Testis (tissue), 3 donors: ENCODE results near the gene LAPTM4A. TPM values are rescaled to one million over a fixed set of nuclear protein-coding genes. Genes with fewer than 3 reads are reported as not detected.

Experiments
- DNase-seq: peaks from one replicate; pipeline ENCODE4 v3.0.0-alpha.2; 2019
- H3K27ac ChIP-seq, 2 donors: fragments of 200-600 bp; sonication (generic); one replicate each; pipeline ENCODE4 v1.5.1; 2019
- H3K27me3 ChIP-seq: fragments of 200-600 bp; sonication (generic); one replicate; pipeline ENCODE4 v1.5.1; 2019
- H3K36me3 ChIP-seq: fragments of 200-600 bp; sonication (generic); one replicate; pipeline ENCODE4 v1.5.1; 2017; ENCODE audit warnings: low read depth; ENCODE audit errors: missing control alignments
- H3K4me1 ChIP-seq: fragments of 200-600 bp; sonication (generic); one replicate; pipeline ENCODE4 v1.5.1; 2019
- H3K4me3 ChIP-seq, 2 donors: fragments of 200-600 bp; sonication (generic); one replicate each; pipeline ENCODE4 v1.5.1; 2017 to 2019
- H3K9me3 ChIP-seq: fragments of 200-600 bp; sonication (generic); one replicate; pipeline ENCODE4 v1.5.1; 2017
- POLR2A ChIP-seq: fragments of 450-650 bp; IDR thresholded peaks from one replicate; pipeline ENCODE4 v1.6.1; 2017; ENCODE audit warnings: antibody characterized with exemption, mild to moderate bottlenecking, moderate library complexity
- WGBS, 2 donors: methylation state at CpG; one replicate each; pipeline ENCODE4 v1.1.5; 2018; 5-methylcytosine and 5-hydroxymethylcytosine counted together
- intact Hi-C: fragments of 100-400 bp; cut with DNase I; formaldehyde crosslinking; loops from one replicate; pipeline ENCODE4 v1.15.1; 2023; ENCODE audit warnings: low total_unique reads
- polyA plus RNA-seq: library from polyadenylated mRNA; stranded (reverse); fragments of 350-450 nt; fragmentation: Illumina TruSeq; extraction: RNeasy Lipid Tissue Mini Kit (QIAGEN cat#74804); gene quantifications from one replicate; pipeline ENCODE4 v1.2.3, GENCODE V29; 2014; ENCODE audit warnings: low read depth, low replicate concordance; ENCODE audit not compliant: insufficient read depth
- total RNA-seq, 2 donors: library from RNA; depleted of rRNA; stranded (reverse); fragments of >200 nt; gene quantifications; one replicate each; pipeline ENCODE4 v1.2.3, GENCODE V29; 2016
- TF ChIP-seq, protein P1 (sequence below), 3 experiments: fragments of 450-650 bp in 2 of 3; fragments of 200-600 bp in 1 of 3; sonication (generic) in 1 of 3; IDR thresholded peaks; one replicate each; pipeline ENCODE4 v1.5.1; 2016 to 2019; ENCODE audit warnings: antibody characterized with exemption in 3 of 3, mild to moderate bottlenecking in 2 of 3, moderate library complexity in 1 of 3

The LAPTM4A gene
- total and polyA plus RNA-seq, 3 donors from 2014 or later: 331 to 712 (median 431) TPM

DNA sequence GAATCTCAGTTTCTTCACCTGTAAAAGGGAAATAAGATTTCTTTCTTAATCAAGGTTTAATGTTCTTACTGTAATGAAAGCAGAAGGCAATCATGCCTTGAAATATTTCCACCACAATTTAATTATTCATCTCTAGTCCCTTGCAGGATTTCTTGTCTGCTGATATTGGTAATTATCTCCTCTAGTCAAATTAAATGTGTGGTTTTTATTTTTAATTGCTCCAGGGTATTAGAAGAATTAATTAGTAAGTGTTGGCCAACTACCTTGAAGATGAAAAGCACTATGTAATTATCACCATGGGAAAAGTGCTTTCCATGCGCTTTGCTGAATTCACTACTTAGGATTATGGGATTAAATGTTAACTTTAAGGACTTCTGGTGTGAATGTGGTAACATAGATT lies 8.7 kb upstream of the LAPTM4A start:
- Histone ChIP-seq H3K36me3 (no peaks in the 10 kb centered on the region), H3K4me3 (no peak overlapping the region), H3K9me3 (no peaks in the 10 kb centered on the region), H3K4me1 (no peaks in the 10 kb centered on the region), H3K27ac (no peak overlapping the region), H3K27me3 (no peaks in the 10 kb centered on the region)
- no peak for DNase-seq
- TF ChIP-seq, protein P1, sequence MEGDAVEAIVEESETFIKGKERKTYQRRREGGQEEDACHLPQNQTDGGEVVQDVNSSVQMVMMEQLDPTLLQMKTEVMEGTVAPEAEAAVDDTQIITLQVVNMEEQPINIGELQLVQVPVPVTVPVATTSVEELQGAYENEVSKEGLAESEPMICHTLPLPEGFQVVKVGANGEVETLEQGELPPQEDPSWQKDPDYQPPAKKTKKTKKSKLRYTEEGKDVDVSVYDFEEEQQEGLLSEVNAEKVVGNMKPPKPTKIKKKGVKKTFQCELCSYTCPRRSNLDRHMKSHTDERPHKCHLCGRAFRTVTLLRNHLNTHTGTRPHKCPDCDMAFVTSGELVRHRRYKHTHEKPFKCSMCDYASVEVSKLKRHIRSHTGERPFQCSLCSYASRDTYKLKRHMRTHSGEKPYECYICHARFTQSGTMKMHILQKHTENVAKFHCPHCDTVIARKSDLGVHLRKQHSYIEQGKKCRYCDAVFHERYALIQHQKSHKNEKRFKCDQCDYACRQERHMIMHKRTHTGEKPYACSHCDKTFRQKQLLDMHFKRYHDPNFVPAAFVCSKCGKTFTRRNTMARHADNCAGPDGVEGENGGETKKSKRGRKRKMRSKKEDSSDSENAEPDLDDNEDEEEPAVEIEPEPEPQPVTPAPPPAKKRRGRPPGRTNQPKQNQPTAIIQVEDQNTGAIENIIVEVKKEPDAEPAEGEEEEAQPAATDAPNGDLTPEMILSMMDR (IDR thresholded peaks at IDR 0.05): no peak
- no peak for TF ChIP-seq POLR2A
- WGBS, 2 donors: 97 to 100% methylated on average over 1 of the region's 1 CpG
- intact Hi-C loops: no loop called here

DNA sequence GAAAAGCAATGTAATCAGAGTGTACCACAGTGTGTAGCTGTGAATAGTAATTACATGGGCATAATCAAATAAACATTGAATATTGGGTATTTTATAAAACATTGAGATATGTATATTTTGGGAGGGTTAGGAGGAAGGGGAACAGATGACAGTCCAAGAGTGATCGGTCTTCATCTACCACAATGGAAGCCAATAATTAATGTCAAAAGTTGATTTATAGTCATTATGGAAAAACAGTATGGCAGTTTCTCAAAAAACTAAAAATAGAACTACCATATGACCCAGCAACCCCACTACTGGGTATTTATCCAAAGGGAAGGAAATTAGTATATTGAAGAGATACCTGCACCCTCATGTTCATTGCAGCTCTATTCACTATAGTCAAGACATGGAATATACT lies 5.8 kb upstream of the LAPTM4A start:
- Histone ChIP-seq H3K9me3 (no peaks in the 10 kb centered on the region), H3K27ac (no peak overlapping the region), H3K4me3 (no peak overlapping the region), H3K4me1 (peaks cover 9% of the 10 kb centered on the region), H3K36me3 (no peaks in the 10 kb centered on the region), H3K27me3 (no peaks in the 10 kb centered on the region)
- no peak for DNase-seq
- intact Hi-C loops: no loop called here
- TF ChIP-seq POLR2A: no peak
- TF ChIP-seq, protein P1 (IDR thresholded peaks at IDR 0.05): no peak
- WGBS, 2 donors: 83 to 98% methylated on average over 1 of the region's 1 CpG

DNA sequence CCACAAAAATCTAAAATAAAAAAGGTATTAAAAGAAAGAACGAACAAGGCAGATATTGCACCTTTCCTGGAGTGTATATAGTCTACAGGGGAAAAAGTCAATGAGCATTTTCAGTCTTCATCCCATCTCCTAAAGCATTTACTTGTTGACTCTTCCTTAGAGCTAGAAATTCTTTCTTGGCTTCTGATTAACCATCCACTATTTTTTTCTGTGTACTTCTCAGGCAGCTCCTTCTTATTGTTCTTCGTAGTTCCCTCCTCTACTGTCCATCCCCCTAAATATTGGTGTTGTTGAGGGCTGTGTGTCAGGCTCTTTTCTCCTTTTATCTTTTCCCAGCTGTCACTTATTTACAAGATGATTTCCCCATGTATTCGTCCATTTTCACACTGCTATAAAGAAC lies 3.5 kb upstream of the LAPTM4A start:
- Histone ChIP-seq H3K27me3 (no peaks in the 10 kb centered on the region), H3K27ac (no peak overlapping the region), H3K9me3 (no peaks in the 10 kb centered on the region), H3K4me3 (no peak overlapping the region), H3K4me1 (peaks cover 10% of the 10 kb centered on the region), H3K36me3 (no peaks in the 10 kb centered on the region)
- DNase-seq: no peak
- 91 to 96% methylated on average over 3 of the region's 3 CpGs for WGBS, 2 donors
- no peak for TF ChIP-seq POLR2A
- TF ChIP-seq, protein P1 (IDR thresholded peaks at IDR 0.05): no peak
- intact Hi-C loops: no loop called here

DNA sequence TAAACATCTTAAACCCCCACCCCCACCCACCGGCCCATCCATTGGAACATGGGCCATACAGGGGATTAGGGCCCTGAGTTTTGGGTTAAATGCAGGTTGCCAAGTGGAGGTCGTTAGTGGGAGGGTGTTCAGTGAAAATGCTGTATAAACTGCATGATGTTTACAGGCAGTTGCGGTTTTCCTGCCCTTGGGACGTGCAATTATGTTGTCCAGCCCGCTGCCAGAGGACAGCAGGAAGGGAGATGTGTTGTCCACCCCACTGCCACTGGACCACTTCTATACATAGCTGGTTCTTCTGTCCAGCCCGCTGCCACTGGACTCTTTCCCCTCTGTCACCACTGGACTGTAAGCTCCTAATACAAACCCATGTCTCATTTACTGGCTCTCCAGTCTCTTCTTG lies 2.7 kb upstream of the LAPTM4A start:
- H3K36me3 ChIP-seq: no peaks in the 10 kb centered on the region
- no peaks in the 10 kb centered on the region for H3K27me3 ChIP-seq
- 83 to 93% methylated on average over 2 to 6 of the region's 6 CpGs for WGBS, 2 donors
- no peak overlapping the region for H3K4me3 ChIP-seq
- DNase-seq: no peak
- intact Hi-C loops: no loop called here
- TF ChIP-seq, protein P1 (IDR thresholded peaks at IDR 0.05): no peak
- TF ChIP-seq POLR2A: no peak
- peaks cover 13% of the 10 kb centered on the region for H3K4me1 ChIP-seq
- no peaks in the 10 kb centered on the region for H3K9me3 ChIP-seq
- H3K27ac ChIP-seq: no peak overlapping the region

DNA sequence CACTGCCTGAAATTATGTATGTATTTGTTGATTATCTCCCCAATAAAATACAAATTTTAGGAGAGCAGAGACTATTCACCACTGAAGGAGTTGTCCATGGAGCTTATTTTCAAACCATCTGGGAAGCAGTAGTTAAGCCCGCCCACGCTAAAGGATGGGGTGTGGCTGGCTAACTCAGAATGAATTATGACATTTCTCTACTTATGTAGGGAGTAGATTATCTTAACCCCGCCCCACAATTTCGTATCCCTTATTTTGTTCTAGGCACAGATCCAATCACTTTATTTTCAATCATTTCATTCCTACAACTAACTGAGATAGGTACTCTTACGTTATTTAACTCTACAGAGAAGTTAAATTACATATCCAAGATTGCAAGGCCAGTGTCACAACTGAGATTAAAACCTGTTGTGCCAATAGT lies 1.4 kb upstream of the LAPTM4A start:
- H3K27ac ChIP-seq: peak overlapping the region; percentile 96 to 98
- peak overlapping the region; percentile 80 to 94 for H3K4me3 ChIP-seq
- H3K36me3 ChIP-seq: no peaks in the 10 kb centered on the region
- peaks cover 21% of the 10 kb centered on the region for H3K4me1 ChIP-seq
- H3K9me3 ChIP-seq: no peaks in the 10 kb centered on the region
- no peak for TF ChIP-seq POLR2A
- TF ChIP-seq, protein P1 (IDR thresholded peaks at IDR 0.05): no peak
- intact Hi-C loops: no loop called here
- H3K27me3 ChIP-seq: no peaks in the 10 kb centered on the region
- DNase-seq: peak; percentile 84
- WGBS, 2 donors: 5 to 7% methylated on average over 5 of the region's 5 CpGs
